NCI-H2227 (cell line): Measurements from ENCODE around the gene SPSB1.
"Not testable (repeated sequence)": the region's sequence is repeated elsewhere in the genome, so short reads cannot be mapped to it uniquely, and the experiment has no call there.

Experiments used
- DNase-seq: peaks from one replicate; lab custom pipeline; 2025; ENCODE audit not compliant: unreplicated experiment; lab: John Stamatoyannopoulos, UW

Gene SPSB1

DNA sequence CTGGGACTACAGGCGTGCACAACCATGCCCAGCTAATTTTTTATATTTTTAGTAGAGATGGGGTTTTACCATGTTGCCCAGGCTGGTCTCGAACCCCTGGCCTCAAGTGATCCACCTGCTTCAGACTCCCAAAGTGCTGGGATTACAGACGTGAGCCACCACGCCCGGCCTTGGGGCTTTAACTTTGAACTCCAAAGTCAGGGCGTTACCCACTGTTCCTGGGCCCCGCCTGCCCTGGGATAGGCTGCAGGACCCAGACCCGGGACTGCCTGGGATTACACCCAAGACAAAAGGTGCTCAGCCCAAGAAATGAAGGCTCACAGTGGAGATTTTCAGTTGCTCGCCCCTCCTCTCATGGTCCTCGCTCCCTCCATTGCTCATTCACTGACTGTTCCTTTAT, 92.7 kb downstream of the SPSB1 start:
- not testable (repeated sequence) for DNase-seq

DNA sequence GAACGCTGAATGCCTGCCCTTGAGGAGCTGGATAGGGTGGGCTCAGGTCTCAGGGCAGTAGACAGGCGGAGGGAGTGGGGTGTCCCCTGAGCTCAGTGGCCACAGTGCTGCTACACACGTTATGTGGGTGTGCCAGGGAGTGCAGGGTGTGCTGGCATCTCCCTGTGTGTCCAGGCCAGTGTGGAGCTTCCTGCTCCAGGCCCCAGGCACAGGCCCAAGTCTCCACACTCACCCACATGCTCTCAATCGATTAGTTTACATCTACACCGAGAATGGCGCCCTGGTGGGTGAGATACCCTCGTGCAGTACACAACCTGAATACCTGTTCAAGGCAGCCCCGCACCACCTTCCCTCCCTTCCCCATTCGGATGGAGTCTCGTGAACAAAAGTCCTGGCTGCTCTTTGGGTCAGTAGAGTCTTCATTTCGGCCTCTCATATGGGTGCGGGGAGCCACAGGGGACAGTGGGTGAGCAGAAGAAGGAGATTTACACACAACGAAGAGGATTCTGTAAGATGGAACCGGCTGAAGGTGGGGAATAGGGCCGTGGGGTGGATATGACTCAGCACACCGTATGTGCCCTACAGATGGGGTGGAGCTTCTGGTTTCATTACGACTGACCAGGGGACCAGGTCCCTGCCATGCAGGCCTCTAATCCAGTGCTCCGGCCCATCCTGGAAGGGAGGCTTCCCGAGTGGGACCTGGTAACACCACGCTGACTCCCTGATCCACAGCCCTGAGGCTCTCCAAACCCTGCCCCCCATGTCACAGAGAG, 93.3 kb downstream of the SPSB1 start:
- no peak for DNase-seq

DNA sequence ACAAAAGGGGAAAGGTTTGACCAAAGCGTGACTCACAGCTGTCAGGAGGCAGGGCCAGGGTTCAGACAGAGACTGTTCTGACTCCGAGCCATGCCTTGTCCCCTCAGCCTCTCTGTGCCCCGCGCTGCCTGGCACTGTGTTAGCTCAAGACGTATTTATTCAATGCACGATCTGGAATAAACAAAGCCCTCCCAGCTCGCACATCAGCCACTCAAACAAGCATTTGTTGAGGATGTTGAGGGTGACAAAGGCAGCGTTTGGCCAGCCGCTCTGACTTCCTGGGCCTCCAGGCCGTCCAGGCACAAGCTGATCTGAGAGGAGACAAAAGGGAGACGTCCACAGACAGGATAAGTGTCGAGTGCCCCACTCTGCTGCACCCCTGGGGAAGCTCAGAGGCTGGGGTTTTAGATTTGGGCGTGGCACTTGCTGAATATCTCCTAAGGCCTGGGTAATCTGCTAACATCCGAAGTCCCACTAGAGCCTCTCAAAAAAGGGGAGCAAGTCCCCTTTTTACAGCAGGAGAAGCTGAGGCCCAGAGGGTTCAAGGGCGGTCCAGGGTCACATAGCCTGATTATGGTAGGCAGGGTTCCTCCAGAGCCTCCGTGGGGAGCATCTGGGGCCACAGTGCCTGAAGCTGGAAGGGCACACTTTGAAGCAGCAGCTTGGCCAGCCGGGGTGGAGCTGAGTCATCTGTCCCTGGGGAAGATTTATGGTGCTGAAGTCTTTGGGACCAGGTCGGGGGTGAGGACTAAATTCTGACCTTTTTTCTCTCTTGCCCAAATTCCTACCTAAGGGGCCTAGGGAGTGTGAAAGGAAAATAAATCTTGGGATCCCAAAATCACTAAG, 95.9 kb downstream of the SPSB1 start:
- no peak for DNase-seq

DNA sequence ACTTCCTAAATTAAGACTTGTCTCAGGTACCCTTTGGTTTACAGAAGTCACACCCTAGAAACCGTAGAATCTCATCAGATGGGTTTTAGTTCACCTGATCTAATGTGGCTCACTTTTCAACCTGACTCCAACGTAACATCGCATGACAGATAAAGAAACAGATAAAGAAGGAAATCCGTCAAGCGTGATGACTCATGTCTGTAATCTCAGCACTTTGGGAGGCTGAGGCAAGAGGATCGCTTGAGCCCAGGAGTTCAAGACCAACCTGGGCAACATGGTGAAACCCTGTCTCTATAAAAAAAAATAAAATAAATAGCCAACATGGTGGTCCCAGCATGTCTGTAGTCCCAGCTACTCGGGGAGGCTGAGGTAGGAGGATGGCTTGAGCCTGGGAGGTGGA, 97.3 kb downstream of the SPSB1 start:
- DNase-seq, result no peak

DNA sequence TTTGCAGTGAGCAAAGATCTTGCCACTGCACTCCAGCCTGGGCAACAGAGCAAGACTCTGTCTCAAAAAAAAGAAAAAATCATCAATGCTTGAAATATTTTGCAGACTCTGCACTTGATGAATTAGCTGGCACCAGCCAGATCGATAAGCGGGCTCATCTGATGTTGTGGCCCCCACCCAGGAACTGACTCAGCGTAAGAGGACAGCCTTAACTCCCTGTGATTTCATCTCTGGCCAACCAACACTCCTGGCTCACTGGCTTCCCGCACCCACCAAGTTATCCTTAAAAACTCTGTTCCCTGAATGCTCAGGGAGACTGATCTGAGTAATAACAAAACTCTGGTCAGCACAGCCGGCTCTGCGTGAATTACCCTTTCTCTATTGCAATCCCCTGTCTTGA, 98.9 kb downstream of the SPSB1 start:
- no peak for DNase-seq

DNA sequence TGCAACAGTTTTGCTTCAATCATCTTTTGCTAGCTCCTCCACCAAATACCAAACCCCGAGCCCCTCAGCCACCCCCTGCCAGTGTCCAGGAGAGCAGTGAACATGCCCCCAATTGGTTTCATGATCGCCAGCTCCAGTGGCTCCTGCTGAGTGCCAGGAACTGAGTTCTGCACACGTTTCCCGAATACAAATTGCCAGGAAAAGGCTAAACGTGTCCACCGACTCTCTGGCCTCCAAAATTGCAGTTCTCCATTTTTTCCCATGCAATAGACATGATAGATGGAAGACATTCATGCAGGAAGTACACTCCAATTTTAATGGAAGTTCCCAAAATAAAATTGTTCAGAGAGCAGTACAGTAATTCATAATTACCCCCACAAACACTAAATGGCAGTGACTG, 101.3 kb downstream of the SPSB1 start:
- DNase-seq, result no peak

DNA sequence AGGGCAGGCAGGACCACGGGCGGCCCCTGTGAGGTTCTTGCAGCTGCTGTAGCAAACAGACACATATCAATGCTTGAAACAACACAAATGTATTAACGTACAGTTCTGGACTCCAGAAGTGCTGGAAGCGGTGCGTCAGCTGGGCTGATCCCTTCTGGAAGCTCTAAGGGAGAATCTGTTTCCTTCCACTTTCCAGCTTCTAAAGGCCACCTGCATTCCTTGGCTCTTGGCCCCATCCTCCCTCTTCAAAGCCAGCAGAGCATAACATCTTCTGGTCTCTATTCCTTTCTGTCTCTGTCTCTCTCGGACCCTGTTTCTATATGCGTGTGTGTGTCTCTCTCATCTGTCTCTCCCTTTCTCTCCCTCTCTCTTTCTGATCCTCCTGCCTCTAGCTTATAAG, 102.3 kb downstream of the SPSB1 start:
- DNase-seq, result no peak

DNA sequence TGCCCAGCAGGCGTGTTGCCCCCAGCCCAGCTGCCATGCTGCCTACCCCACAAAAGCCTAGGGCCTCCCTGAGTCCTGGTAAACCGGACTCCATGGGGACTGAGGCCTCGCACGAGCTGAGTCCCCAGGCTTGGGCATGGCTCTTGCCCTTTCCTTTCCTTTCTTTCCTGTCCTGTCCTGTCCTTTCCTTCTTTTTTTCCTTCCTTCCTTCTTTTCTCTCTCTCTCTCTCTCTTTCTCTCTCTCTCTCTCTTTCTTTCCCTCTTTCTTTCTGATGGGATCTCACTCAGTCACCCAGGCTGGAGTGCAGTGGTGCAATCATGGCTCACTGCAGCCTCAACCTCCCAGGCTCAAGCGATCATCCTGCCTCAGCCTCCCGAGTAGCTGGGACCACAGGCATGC, 104.4 kb downstream of the SPSB1 start:
- no peak for DNase-seq

DNA sequence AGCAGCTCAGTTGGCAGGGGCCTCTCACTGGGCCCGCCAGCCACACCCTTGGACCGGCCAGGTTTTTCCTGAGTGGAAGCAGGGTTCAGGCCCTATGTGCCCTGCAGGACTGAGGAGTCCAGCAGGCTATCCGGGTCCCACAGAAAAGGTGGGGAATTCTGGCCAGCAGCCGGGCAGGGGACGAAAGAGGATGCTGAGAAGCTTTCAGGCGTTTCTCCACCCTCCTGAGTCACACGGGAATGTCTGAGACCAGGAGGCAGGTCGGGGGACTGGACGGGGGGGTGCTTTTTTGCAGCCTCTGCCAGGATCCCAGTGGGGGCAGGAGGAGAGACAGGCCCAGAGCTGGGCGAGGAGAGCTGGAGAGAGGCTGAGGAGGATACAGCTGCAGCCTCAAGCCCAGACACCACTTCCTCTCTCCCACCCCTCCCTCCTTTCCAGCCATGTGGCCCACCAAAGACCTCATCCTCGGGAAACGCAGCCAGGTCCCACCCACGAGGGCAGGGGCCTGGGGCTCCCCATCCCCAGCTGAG, 105.4 kb downstream of the SPSB1 start:
- no peak for DNase-seq

DNA sequence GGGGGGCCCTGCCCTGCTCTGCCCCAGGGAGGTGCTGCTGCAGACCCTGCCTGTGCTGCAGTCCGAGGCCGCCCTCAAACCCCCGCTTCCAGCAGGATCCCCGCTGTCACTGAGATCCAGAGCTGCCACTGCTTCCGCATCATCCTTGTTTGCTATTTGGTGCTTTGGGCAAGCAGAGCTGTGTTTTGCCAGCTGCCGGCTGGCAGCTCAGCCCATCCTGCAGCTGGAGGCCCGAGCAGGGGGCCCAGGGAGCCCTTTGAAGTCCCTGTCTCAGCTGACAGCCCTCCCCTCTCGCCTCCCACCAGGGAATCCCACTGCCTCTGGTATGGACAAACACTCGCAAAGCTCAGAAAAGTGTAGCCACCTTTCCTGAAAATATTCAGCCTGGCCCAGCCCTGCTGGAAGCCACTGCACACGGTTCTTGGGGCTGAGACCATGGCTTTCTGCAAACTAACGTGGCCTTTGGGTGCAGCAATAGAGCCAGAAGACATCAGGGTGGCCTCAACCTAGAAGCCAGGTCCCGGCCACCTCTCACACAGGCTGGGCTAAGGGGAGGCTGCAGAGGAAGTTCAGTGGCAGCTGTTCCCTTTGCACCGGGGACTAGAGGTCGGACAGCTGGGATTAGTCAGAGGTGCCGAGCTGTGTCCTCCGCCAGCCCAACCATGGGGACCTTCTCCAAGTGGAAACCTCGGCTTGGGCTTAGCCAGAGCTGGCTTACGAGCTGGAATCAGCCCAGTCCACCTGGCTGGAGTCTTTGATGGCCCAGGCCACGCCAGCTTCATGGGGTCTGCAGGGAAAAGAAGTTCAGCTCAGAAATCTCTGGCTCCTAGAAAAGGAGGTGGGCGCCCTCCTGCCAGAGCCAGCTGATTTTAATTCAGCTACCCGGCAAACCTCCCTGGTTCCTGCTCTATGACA, 107.1 kb downstream of the SPSB1 start:
- no peak for DNase-seq

DNA sequence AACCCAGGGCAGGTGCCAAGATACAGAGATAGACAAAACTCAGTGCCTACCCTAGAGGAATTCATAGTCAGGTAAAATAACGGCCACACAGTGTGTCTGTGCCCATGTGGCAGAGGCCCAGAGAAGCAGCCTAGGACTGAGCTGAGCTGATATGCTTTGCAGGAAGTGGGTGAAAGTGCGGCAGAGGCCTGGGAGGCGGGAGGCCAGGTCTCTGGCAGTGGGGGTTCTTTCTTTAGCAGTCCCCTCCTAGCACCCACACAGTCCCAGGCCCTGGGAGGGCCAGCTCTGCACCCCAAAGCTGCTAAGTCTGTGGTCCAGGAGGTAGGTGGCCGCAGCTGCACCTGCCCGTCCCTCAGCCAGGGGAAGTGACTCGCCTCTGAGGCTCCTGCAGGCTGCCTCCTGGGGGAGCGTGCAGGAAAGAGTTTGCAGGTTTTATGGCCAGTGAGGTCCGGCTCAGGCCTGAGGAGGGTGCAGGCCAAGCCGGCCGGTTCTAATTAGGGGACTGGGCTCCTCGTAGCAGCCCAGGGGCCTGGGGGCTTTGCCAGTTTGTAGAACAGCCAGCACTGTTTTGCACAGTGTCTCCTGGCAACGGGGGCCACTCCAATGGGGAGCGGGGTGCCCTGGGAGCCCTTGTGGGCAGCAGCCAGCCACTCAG, 107.9 kb downstream of the SPSB1 start:
- no peak for DNase-seq

DNA sequence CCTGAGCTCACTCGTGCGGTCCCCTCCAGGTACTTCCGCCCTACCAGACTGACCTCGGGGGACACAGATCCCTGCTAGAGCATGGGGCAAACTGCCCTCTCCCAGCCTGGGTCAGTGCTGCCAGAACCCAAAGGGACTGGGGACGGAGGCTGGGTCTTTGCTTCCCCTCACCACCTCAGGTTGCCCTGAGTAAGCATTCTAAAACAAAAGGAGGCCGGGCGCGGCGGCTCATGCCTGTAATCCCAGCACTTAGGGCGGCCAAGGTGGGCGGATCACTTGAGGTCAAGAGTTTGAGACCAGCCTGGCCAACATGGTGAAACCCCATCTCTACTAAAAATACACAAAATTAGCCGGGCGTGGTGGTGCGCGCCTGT, 108.4 kb downstream of the SPSB1 start:
- DNase-seq, result no peak

DNA sequence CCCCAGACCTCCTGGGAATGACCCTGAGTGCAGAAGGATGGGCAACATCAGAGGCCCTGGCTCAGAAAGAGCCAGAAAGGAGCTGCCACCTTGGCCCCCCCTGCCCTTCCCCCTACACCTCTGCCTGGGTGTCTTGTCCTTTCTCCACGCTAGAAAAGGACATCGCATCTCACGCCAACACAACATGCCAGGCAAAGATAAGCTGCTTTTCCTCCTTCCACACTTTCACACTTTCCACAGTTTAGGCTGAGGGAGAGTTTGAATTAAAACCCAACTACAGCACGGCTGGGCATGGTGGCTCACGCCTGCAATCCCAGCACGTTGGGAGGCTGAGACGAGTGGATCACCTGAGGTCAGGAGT, 109.5 kb downstream of the SPSB1 start:
- no peak for DNase-seq

DNA sequence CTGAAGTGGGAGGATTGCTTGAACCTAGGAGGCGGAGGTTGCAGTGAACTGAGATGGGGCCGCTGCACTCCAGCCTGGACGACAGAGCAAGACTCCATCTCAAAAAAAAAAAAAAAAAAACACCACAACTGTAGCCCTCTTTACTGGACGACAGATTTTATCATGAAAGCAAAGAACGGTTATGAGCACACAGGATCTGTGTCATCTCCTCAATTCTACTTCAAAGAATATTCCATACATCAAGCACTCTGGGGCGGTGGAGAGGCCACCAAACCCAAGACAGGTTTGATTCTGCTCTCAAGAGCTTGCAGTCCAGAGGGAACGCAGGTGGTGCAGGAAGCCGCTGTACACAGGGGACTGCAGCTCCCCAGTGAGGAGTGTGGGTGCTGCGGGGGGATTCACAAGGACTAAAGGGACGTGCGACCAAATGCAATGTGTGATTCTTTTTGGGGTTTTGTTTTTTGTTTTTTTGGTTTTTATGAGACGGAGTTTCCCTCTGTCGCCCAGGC, 110.1 kb downstream of the SPSB1 start:
- DNase-seq, result no peak

DNA sequence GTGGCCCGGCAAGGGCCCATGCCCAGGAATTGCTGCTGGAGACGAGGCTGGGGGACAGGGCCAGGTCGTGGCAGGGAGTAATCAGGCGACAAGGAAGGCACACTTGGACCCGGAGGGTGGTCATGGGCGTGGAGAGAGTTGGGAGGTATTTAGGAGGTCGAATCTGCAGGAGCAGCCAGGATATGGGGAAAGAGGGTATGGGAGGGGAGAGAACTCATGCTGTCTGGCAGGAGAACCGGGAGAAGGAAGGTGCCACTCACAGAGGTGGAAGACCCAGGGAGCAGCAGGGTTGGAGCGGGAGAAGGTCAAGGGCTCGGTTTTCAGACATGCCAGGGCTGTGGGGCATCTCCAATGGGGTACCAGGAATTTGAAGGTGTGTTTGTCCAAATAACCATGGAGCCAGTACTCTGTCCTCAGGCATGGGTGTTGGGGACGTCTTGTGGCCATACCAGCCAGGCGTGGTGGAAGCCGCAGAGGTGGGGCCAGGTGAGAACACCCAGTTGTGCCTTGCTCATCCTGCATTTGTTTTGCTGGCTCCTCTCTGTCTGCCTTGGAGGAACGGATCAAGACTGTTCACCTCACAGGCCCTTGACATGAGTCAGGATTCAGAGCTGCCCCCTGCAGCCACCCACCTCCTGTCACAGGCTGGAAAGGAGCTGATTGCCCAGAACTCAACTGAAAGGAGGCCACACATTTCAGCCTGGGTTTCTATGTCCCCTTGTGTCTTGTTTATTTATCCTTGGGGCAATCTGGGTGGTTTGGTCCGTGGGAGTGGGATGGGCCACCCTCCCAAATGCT, 111.6 kb downstream of the SPSB1 start:
- no peak for DNase-seq

DNA sequence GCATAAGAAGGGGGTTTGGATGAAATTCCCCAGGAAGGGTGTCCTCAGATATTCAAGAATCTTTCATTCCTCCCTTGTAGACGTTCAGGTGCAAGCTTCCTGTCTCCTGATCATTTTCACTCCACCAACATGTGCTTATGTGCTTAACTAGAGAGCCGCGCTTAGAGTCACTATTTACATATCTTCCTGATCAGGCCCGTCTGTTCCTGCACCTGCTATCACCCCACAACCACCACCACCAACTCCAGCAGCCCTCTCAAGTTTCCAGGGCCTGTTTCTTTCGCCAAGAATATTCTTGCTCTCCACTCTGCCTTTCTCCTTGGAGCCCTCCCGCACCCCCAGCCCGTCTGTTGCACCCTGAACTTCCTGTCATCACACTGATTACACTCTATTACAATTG, 113.4 kb downstream of the SPSB1 start:
- DNase-seq, result no peak

DNA sequence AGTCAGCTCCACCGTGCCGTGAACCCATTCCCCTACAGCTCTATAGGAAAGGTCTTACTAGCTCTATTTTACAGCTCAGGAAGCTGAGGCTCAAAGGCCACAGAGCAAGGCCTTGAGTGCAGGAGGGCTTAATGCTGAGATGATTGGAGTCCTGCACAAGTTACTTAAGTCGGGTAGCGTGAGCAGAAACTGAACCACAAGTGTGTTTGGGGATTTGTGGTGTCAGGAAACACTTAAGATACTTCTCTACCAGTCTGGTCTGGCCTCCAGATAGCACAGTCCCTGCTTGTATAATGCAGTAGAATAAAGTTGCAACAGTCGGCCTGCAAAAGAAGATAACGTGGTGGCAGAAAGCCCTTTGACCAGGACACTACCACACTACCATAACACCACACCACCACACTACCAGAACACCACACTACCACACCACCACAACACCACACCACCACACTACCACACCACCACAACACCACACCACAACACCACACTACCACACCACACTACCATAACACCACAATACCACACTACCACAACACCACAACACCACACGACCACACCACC, 118.1 kb downstream of the SPSB1 start:
- DNase-seq, result no peak

DNA sequence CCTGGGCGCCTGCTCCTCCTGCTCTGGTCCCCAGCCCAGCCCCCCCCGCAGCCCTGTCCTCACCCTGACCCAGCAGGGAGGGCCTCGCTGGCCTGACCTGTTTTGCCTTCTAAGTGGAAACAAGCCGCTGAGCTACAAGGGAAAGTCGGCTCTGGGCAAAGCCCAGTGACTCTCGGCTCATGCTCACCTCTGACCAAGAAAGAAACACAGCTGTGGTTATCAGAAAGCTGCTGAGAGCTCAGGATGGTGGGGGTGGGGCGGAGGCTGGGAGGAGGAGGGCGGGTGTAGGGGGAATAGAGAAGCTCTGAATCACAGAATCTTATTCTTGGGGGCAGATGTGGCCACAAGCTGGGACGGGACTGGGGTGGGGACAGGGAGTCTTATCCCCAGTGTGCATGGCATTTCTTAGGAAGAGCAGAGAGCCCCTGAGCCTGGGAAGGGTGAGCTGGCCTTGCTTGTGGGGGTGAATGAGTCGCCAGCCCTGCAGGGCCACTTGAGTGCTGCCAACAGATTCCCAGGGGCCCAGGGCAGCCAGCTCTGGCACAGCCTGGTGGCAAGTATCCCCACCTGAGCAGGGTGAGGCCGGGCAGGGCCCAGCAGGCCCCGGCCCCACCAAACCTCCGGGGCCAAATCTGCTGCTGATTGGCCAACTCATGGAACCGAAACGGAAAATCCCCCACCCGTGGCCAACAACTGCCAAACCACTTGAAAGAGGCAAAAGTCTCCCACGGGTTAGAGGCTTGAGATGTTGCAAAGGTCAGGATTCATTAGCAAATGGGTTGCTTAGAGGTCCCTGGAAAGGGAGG, 120.6 kb downstream of the SPSB1 start:
- DNase-seq, result peak; percentile 61

DNA sequence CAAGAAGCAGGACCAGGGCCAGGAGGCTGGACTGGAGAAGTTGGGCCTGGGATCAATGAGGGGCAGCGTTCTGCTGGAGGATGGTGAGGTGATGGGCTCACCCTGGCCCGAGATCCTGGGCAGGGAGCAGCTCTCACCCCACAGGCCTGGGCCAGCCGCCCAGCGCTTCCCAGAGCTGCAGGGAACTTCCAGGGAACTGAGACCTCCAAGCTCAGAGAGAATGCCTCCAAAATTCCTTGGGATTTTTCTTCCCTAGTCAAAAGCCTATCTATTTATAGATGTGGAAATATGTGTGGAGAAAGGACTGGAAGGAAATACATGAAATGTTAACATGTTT, 121.2 kb downstream of the SPSB1 start:
- DNase-seq, result no peak
